ENCODE data around the gene CDKN1B. TPM values are rescaled to one million over a fixed set of nuclear protein-coding genes. Genes with fewer than 3 reads are reported as not detected.

Gene CDKN1B
- total RNA-seq, 5 donors from 2014 or later (not counting 1 experiment from before 2014, with no cell fraction given) = 170 to 246 (median 188) TPM

DNA sequence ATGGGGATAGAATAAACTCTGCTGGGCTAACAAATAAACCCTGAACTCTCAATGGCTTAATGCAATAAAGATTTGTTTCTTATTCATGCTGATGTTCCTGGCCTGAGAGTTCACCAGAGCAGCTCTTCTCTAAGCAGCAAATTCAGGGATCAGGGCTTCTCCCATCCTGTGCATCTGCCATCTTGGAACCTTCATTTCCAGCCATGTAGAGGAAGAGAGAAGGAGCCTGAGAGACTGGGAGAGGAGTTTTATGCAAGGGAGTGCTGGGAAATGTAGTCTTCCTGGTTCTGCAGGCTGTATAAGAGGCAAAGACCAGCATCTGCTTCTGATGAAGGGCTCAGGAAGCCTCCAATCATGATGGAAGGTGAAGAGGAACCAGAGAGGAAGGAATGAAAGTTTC lies 47.7 kb downstream of the CDKN1B start:
- ChIA-PET CTCF (no interaction called here), POLR2A (no interaction called here)
- Mint-ChIP-seq H3K36me3 (peaks cover 16% of the 10 kb centered on the region), H3K9me3 (peaks cover 0 to 4% (median 3%) of the 10 kb centered on the region in 3 donors), H3K4me1 (peaks cover 0 to 1% (median 0%) of the 10 kb centered on the region in 3 donors), H3K27me3 (no peaks in the 10 kb centered on the region), H3K27ac (no peak overlapping the region), H3K4me3 (no peak overlapping the region)
- DNase-seq (no peak), ATAC-seq (replicated peaks in 1 of 4) (no peak)
- Histone ChIP-seq H3K36me3 (ENCODE audit: control insufficient read depth in 2 of 2, extremely low read depth in 1 of 2, insufficient read depth in 1 of 2, low read length in 1 of 2) (no peaks in the 10 kb centered on the region), H3K4me1 (ENCODE audit: control insufficient read depth in 1 of 2, extremely low read depth in 1 of 2, insufficient read depth in 2 of 2, low read length in 2 of 2) (no peaks in the 10 kb centered on the region), H3K27me3 (replicated peaks in 1 of 2; ENCODE audit: control insufficient read depth in 2 of 2, extremely low read depth in 1 of 2, insufficient read depth in 2 of 2, low read length in 1 of 2) (no peaks in the 10 kb centered on the region), H3K9me3 (peaks cover 2% of the 10 kb centered on the region), H3K4me3 (ENCODE audit: control insufficient read depth in 1 of 2, extremely low read depth in 1 of 2, low read length in 1 of 2) (no peak overlapping the region), H3K27ac (ENCODE audit: low read length) (no peak overlapping the region)

GRCh38 chr12:12770262-12770661 lies 53.1 kb downstream of the CDKN1B start:
- H3K9me3 ChIP-seq = peaks cover 2% of the 10 kb centered on the region
- DNase-seq = no peak
- no peak overlapping the region for H3K27ac ChIP-seq (ENCODE audit: low read length)
- WGBS (ENCODE audit: insufficient coverage) = 100% methylated on average over 1 of the region's 6 CpGs
- Mint-ChIP-seq H3K4me3 (no peak overlapping the region), H3K4me1 (no peaks in the 10 kb centered on the region), H3K9me3 (peaks cover 0 to 19% (median 4%) of the 10 kb centered on the region in 3 donors), H3K36me3 (peaks cover 13% of the 10 kb centered on the region), H3K27ac (no peak overlapping the region), H3K27me3 (no peaks in the 10 kb centered on the region)
- ChIA-PET CTCF (interaction anchor here in 1 of 2 donors (0.6 kb wide), 2 partner anchors 47 to 450 kb away, joined by 3 to 7 read pairs; no protein-coding TSS in a partner anchor), POLR2A (no interaction called here)
- no peak for ATAC-seq (replicated peaks in 1 of 4)
- H3K36me3 ChIP-seq (ENCODE audit: control insufficient read depth in 2 of 2, extremely low read depth in 1 of 2, insufficient read depth in 1 of 2, low read length in 1 of 2) = no peaks in the 10 kb centered on the region
- no peak overlapping the region for H3K4me3 ChIP-seq (ENCODE audit: control insufficient read depth in 1 of 2, extremely low read depth in 1 of 2, low read length in 1 of 2)
- H3K27me3 ChIP-seq (replicated peaks in 1 of 2; ENCODE audit: control insufficient read depth in 2 of 2, extremely low read depth in 1 of 2, insufficient read depth in 2 of 2, low read length in 1 of 2) = no peaks in the 10 kb centered on the region
- H3K4me1 ChIP-seq (ENCODE audit: control insufficient read depth in 1 of 2, extremely low read depth in 1 of 2, insufficient read depth in 2 of 2, low read length in 2 of 2) = no peaks in the 10 kb centered on the region

Other genes starting within 250 kb of the CDKN1B start
- gene DUSP16, start 154.5 kb upstream of the CDKN1B start, total RNA-seq = 10 to 100 TPM; 44.6 to 72.3 (median 61.0) TPM
- gene CREBL2, start 105.5 kb upstream of the CDKN1B start, total RNA-seq = 10 to 100 TPM; 24.4 to 37.2 (median 33.8) TPM
- gene GPR19, start 21.2 kb upstream of the CDKN1B start, total RNA-seq = 1 to 10 TPM; 1.7 to 5.2 (median 2.2) TPM
- 1 to 10 TPM in 4 of 5 donors, under 1 TPM in 1; 0.82 to 4.7 (median 3.8) TPM for gene APOLD1, start 68.3 kb downstream of the CDKN1B start, total RNA-seq
- 100 to 1,000 TPM in 2 of 5 donors, 10 to 100 TPM in 3; 60.4 to 141 (median 69.8) TPM for gene DDX47, start 96.0 kb downstream of the CDKN1B start, total RNA-seq
- gene GPRC5A, start 174.2 kb downstream of the CDKN1B start, total RNA-seq = 1 to 10 TPM in 3 of 5 donors, under 1 TPM in 1, not detected in 1; 0.28 to 2.0 (median 1.4) TPM
- gene GPRC5D, start 234.8 kb downstream of the CDKN1B start, total RNA-seq = not detected